SK-N-MC (cell line): Measurements from ENCODE around the gene GRK7.

Source experiments
- EZH2 ChIP-seq: fragments of 200-600 bp; sonication (generic); IDR thresholded peaks from one replicate; pipeline ENCODE4 v1.6.1; 2017; ENCODE audit warnings: antibody characterized with exemption
- POLR2AphosphoS5 ChIP-seq: IDR thresholded peaks from 2 replicates; pipeline ENCODE4 v1.6.1; 2012; ENCODE audit warnings: mild to moderate bottlenecking, low read depth, low read length, borderline replicate concordance

- no peak for TF ChIP-seq EZH2
- TF ChIP-seq POLR2AphosphoS5 = peak; percentile 88
Observed at GRCh38 chr3:141738022-141738890, 25.0 kb upstream of the GRK7 start, which contains the start of gene RNF7.
